Measurements from ENCODE around the gene PDX1.
A peak's percentile ranks its signal among the peaks of the same experiment; 100 is the strongest.

The PDX1 gene

DNA sequence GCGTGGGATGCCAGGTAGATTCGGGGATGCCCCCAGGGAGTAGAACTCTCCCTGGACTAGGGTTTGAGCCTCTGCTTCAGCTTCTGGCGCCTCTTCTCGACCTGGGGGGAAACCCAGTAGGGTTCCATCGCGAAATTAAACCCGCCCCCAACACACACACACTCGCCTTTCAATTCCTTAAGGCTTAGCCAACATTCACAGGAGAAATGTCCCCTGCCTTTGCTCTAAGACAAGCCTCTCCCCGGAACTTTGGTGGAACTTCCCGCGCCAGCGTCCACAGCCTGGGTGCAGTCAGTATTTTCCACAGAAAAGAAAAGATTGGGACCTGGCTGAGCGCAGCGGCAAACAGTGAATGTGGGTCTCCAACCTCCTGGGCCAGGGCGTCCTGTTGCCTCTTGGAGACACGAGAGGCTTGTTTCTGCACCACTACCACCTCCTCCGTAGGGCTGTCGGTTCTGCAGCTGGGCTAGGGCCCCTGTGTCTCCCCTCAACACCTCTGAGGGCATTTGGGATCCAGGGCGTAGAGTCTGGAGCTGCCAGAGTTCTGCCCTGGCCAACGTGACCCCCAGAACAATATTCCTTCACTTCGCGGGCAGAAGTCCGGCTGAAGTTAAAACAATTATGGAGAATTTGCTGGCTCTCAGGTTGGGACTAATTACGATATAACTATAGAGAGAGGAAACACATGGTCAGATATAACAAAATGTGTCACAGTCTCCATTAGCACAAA is 3.2 kb downstream of the PDX1 start:
- no peak for DNase-seq (ENCODE audit: low read depth in 2 of 2)

DNA sequence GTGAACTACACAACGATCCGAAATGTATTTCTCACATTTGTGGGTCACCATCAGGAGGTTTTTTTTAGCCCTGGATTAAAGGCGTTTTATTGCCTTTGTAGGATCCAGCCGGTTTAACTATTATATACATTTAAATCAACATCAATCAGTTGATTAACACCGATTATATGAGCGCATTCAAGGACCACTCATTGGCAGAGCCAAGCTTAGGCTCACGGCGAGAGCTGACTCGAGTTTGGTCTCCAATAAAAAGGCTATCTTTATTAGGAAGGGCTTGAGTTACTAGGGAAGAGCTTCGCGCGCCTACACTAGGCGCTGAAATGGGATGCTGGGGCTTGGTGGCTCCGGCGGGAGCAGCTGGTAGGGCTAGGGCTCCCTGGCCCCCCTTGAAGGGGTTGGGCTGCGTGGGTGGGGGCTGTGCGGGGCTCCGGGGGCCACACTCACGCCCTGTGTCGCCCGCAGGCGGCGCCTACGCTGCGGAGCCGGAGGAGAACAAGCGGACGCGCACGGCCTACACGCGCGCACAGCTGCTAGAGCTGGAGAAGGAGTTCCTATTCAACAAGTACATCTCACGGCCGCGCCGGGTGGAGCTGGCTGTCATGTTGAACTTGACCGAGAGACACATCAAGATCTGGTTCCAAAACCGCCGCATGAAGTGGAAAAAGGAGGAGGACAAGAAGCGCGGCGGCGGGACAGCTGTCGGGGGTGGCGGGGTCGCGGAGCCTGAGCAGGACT is 4.2 kb downstream of the PDX1 start:
- DNase-seq (ENCODE audit: low read depth in 2 of 2): no peak

DNA sequence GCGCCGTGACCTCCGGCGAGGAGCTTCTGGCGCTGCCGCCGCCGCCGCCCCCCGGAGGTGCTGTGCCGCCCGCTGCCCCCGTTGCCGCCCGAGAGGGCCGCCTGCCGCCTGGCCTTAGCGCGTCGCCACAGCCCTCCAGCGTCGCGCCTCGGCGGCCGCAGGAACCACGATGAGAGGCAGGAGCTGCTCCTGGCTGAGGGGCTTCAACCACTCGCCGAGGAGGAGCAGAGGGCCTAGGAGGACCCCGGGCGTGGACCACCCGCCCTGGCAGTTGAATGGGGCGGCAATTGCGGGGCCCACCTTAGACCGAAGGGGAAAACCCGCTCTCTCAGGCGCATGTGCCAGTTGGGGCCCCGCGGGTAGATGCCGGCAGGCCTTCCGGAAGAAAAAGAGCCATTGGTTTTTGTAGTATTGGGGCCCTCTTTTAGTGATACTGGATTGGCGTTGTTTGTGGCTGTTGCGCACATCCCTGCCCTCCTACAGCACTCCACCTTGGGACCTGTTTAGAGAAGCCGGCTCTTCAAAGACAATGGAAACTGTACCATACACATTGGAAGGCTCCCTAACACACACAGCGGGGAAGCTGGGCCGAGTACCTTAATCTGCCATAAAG is 4.8 kb downstream of the PDX1 start:
- no peak for DNase-seq (ENCODE audit: low read depth in 2 of 2)

DNA sequence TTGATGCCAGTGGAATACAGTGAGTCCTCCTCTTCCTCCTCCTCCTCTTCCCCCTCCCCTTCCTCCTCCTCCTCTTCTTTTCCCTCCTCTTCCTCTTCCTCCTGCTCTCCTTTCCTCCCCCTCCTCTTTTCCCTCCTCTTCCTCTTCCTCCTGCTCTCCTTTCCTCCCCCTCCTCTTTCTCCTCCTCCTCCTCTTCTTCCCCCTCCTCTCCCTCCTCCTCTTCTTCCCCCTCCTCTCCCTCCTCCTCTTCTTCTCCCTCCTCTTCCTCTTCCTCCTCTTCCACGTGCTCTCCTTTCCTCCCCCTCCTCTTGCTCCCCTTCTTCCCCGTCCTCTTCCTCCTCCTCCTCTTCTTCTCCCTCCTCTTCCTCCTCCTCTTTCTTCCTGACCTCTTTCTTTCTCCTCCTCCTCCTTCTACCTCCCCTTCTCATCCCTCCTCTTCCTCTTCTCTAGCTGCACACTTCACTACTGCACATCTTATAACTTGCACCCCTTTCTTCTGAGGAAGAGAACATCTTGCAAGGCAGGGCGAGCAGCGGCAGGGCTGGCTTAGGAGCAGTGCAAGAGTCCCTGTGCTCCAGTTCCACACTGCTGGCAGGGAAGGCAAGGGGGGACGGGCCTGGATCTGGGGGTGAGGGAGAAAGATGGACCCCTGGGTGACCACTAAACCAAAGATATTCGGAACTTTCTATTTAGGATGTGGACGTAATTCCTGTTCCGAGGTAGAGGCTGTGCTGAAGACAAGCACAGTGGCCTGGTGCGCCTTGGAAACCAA is 5.6 kb downstream of the PDX1 start:
- no peak for DNase-seq (ENCODE audit: low read depth in 2 of 2)

DNA sequence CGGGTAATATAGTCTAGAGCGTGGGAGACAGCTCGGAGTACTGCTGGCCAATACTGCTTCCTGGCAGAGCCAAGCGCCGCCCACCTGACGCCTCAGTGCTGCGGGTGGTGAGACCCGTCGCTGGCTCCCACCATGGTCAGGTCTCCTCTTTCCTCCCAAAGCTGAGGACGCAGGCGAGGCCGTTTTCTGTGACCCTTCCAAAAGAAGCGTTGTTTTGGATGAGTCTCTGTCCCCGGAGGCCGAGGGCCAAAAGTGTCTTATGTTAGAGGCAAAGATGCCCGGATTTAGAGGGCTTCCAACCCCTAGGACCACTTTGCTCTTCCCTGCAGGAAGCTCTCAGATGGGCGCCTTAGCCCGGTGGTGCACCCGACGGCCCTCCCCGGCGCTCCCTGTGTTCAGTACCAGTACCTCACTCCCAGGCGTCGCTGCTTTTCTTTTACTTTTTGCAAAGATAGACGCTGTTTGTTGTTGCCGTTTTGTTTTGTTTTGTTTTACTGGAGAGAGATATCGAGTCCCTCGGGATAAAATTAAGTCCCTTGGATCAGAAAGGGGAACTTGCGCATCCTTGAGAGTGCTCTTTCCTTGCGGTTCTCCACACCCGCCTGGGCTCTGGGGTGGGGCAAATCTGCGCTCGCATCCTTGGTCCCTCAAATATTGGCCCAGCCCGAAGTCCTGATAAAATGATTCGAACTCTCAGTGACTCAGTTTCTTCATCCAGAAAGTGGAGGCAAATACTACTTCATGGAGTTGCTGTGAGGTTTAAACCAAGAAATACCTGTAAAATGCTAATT is 7.0 kb downstream of the PDX1 start:
- no peak for DNase-seq (ENCODE audit: low read depth in 2 of 2)

DNA sequence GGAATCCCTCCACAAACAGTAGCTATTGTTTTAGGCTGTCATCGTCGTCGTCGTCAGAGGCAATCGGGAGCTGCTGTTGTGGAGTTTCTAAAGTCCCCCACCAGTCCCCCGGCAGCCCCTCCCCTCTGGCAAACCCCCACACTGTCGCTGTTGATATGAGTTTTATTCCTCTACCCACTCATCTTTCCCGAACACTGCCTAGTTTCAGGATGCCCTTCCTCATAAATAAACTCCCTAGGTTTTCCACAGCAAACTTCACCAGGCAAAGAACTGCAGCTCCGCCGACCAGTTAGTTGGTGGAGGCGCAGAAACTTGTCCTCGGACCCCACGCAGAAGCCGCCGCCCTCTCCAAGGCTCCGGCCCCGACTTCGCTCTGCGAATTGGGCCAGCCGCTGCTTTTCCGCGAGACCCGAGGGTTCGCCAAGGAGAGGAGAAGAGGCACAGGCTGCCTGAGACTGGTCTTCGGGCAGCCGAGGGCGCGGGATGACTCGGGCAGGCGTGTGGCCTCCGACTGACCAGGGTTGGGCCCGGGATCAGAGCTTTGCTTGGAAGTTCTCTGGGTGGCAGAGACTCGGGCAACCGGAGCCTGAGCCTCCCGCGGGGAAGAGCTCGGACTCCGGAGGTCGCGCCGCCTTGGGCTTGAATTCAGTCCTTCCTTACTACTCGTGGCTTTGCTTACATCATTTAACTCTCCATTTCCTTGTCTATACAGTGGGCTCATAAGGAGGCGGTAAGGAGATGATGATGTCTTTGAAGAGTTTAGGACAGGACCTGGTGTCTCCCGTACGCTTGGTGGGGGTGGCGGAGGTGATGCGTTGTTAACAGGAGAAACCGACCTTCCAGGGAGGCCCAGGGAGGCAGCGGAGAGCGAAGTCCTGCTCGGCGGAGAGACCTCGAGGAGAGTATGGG is 7.9 kb downstream of the PDX1 start:
- DNase-seq (ENCODE audit: low read depth in 2 of 2): no peak

DNA sequence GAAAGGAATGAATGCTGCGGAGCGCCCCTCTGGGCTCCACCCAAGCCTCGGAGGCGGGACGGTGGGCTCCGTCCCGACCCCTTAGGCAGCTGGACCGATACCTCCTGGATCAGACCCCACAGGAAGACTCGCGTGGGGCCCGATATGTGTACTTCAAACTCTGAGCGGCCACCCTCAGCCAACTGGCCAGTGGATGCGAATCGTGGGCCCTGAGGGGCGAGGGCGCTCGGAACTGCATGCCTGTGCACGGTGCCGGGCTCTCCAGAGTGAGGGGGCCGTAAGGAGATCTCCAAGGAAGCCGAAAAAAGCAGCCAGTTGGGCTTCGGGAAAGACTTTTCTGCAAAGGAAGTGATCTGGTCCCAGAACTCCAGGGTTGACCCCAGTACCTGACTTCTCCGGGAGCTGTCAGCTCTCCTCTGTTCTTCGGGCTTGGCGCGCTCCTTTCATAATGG is 8.6 kb downstream of the PDX1 start:
- DNase-seq (ENCODE audit: low read depth in 2 of 2): no peak

DNA sequence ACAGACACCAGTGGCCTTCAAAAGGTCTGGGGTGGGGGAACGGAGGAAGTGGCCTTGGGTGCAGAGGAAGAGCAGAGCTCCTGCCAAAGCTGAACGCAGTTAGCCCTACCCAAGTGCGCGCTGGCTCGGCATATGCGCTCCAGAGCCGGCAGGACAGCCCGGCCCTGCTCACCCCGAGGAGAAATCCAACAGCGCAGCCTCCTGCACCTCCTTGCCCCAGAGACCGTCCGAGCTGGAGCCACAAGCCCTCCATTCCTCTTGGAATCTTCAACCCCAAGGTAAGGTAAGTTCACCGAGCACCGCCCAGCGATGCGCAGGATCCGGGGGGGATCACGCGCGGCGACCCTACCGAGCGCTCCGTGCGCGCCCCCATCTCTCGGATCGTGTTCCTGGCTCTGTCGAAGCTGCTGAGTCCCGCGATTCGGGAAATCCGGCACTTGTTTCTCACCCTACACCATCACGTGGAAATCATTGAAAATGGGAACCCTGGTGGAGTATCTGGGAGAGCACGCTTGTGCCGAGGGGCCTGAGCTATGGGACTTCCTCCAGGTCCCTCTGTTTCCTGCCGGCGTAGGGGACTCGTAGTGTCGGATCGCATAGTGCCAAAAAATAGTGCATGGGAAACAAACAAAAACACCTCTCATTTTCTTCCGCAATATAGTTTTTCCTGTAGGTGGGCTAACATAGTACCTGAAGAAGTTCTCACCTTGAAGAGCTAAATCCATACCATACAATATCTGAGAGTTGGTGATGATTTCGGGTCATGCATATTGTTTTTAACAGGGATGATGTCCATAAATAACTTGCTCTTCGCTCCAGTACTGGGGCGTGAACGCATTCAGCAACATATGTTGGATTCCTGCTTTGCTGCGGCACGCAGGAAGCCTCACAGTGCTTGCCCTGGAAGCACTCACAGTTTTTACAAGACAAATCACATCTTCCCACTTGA is 9.3 kb downstream of the PDX1 start:
- DNase-seq (ENCODE audit: low read depth in 2 of 2): no peak

DNA sequence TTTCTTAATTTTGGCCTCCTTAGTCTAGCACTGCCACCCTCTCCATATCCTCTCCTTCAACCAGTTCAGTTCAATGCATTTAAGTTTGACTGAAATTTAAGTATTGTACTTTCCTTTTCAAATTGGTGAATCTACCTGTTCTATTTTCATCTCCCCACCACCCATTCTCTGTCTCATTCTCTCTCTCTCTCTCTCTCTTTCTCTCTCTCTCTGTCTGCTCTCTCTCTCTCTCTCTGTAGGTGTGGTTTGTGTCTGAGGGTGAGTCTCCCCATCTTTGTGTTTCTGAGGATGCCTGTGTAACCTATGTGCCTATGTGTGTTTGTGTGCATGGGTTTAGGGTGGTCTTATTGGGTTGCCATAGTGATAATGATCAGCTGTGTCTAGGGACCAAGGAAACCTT is 10.1 kb downstream of the PDX1 start:
- no peak for DNase-seq (ENCODE audit: low read depth in 2 of 2)

DNA sequence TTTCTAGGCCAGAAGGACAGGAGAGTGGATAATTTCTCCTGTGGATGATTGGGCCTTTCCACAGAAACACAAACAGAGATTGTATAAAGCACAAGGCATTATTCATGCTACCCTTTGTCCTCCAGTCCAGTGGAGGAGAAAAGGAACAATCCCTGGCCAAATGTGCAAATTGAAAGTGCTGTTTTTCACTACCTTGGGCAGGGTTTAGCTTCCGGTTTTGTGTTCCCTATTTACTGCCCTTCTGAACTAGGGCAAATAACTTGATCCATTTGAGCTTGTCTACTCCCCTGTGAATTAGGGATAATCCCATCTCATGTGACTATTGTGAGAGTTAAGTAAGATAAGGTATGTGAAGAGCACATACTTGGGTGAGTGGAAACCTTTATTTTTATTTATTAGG is 13.3 kb downstream of the PDX1 start:
- DNase-seq (ENCODE audit: low read depth in 2 of 2): no peak

DNA sequence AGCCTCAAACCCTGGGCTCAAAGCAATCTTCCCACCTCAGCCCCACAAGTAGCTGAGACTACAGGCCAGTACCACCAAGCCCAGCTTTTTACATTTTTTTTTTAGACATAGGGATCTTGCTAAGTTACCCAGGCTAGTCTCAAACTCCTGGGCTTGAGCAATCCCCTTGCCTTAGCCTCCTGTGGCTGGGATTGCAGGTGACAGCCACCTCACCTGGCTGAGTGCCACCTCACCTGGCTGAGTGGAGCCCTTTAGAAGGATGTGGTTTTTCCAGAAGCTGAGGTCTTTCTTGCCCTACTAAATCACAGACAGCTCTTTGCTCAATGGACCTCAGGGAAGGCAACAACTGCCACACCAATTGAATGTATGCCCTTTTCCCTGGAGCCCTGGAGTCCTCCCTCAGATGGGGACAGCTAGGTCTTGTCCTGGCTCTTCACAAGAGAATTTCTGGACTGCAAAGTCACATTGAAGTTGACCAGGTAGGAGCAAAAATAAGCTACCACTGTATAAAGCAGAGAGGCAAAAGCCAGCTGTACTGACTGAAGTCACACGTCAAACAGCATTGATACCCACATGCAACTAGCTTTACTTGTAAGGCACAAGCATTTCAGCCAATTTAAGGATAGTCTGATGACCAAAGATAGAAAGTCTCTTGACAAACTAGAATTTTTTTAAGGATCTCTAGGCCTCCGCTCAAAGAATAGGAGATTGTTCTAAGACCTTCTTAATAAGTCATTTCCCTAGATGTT is 14.0 kb downstream of the PDX1 start:
- DNase-seq (ENCODE audit: low read depth in 2 of 2): no peak

DNA sequence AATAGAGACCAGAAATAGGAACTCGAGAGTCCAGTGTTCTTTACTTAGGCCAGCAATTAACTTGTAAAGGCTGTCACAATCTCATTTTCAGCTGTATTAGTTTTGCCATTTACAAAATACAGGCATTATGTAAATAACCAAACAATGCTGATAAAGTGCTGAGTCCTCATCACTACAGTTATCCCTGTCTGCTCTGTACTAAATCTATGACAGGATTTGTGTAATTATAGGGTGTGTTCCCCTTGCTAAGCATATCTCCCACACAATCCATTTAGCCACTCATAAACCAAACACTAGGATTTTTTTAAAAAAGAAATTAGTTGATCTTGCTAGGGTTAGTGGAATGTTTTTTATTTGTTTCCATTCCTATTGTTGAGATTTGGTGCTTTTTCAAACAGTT is 23.2 kb downstream of the PDX1 start:
- DNase-seq (ENCODE audit: low read depth in 2 of 2): no peak

DNA sequence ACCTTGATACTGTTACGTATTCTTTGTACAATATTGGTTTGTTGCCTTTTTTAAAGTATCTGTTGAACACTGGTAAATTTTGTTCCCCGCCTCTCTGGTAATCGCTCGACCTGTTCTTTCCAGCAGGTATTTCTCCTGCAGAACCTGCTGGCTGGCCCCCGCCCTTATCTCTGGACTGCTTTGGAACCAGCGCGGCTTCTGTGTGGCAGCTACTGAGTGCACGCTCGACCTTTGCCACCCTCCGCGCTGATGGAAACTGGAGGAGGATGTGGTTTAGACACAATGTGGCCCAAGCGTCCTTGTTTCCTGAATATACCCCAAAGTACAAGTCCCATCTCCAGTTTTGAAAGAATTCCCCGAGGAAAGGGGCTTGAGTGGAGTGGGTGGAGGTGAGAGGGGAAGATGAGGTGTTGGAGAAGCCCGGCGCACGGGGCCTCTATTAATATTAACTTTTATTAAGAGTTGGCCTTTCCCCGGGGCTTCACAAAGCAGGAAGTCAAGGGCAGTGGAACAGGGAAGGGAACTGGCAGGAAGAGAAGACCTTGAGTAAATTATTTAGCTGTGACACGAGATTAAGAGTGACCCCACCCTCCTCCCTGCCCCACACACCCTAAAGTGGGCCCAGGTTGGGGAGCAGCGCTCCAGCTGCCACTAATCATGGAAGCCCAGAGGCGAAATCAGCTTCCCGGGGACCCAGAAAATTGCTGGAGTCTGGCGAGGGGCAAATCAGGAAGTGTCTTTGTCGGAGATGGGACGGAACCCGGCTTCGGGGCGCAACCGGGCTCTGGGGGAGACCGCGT is 33.3 kb downstream of the PDX1 start:
- no peak for DNase-seq (ENCODE audit: low read depth in 2 of 2)

DNA sequence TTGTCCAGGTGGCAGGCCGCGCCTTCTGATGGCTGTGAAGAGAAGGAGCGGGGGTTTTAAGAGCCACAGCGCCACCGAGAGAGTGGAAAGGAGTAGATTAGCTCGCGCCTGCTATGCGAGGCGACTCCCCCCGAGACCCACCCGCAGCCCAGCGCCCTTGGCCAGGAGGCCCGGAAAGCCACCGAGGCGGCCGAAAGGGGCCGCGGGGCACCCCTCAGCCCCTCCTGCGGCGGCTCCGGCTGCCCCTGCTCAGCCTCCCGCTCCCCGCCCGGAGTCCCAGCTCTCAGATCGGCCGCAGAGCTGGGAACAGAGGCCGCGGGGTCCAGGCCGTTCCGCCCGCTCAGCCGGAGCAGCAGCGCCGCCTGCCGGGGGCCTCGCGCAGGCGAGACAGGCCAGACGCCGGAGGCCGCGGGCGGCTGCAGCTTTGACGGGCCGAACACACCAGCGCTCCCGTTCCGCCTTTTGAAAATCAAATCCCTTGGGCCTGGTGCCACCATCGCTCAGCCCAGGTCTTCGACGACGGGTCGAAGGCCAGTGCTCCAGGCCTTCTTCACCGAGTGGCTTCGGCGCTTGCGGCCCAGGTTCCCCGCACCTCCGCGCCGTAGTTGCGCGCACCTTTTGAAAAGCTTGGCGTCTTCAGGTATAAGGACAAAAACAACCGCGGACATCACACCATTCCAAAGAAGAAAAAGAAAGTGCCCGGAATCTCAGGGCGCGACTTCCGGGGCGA is 34.0 kb downstream of the PDX1 start:
- DNase-seq (ENCODE audit: low read depth in 2 of 2): peak; percentile 40 to 63

DNA sequence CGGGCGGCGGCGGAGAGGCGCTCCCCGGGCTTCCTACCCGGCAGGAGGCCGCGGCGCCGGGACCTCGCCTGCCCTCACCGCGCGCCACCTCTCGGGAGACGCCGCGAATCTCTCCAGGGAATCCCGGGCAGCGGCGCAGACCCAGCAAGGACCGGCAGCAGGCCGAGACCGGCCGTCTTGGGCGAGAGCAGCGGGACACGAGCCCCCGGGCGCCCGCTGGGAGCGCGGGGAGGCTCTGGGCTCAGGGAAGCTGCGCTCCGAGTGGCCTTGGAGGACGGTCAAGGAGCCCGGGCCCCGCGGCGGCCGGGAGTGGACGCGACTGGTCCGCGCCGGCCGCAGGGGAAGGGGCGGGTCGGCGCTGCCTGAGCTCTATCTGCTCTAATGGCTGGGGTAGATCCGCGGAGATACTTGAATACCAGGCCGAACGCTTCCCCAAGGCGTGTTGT is 34.6 kb downstream of the PDX1 start:
- DNase-seq (ENCODE audit: low read depth in 2 of 2): no peak

DNA sequence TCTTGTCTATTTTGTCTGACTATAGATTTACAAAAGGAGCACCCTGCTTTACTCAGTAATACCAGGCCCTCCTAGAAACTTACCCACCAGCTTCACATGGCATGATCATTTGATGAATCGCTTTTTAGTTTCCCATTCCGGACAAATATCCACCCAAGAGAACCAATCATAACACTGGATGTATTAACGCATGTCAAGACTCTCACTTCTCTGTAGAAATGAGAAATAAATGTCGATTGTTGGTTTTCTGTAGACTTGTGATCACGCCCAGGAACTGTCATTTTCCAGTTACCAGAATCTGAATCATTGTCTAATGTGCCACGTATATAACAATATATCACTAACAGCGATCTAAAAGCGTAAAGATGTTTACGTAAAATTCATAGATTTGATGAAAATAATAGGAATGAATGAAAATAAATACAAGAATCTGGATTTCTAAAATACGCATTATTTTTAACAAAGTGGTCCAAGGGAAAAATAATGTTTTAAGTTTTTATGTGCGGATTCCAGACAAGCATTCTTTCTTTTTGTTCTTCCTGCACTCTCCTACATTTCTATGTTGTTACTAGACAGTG is 35.3 kb downstream of the PDX1 start:
- no peak for DNase-seq (ENCODE audit: low read depth in 2 of 2)
